Right ventricle myocardium superior (tissue), 1 donor: Measurements from ENCODE around the gene C1QA. TPM values are rescaled to one million over a fixed set of nuclear protein-coding genes. Genes with fewer than 3 reads are reported as not detected.
A peak's percentile ranks its signal among the peaks of the same experiment; 100 is the strongest.

Experiments used
- ATAC-seq: fragments of 200-7000 bp; cut with Tn5 transposase; one replicate; pipeline ENCODE4 v1.9.1; 2020; ENCODE audit warnings: mild to moderate bottlenecking; ENCODE audit not compliant: poor library complexity
- DNase-seq: peaks from one replicate; pipeline ENCODE4 v3.0.0-alpha.2; 2020
- intact Hi-C: fragments of 100-400 bp; cut with DNase I; formaldehyde crosslinking; loops from one replicate; pipeline ENCODE4 v1.11.2; 2022
- total RNA-seq: library from RNA; stranded (reverse); fragmentation: NEBNext Ultra II Directional; extraction: Animal tissue kit (Norgen Biotek cat#: 25700); gene quantifications from one replicate; pipeline ENCODE4 v1.2.1, GENCODE V29; 2021
- donor health status: DM: no; HTN: yes; CAD: no; lungs with severe emphysema.

C1QA gene
- total RNA-seq, 1 donor from 2014 or later, result 105 TPM

GRCh38 chr1:22608361-22608760 is 28.1 kb upstream of the C1QA start:
- no peak for DNase-seq
- intact Hi-C loops, result no loop called here
- ATAC-seq, result no peak

- intact Hi-C loops, result no loop called here
- no peak for ATAC-seq
- DNase-seq, result no peak
Measured at GRCh38 chr1:22609291-22609690, 27.1 kb upstream of the C1QA start.

- intact Hi-C loops, result no loop called here
- peak; percentile 63 for DNase-seq
- ATAC-seq, result peak; percentile 62
Measured at GRCh38 chr1:22611530-22611947, 24.9 kb upstream of the C1QA start.

- ATAC-seq, result no peak
- DNase-seq, result no peak
- intact Hi-C loops, result no loop called here
Measured at GRCh38 chr1:22612671-22613571, 23.5 kb upstream of the C1QA start.

- ATAC-seq (no peak), DNase-seq (no peak)
- intact Hi-C loops, result no loop called here
Measured at GRCh38 chr1:22613572-22613918, 22.9 kb upstream of the C1QA start.

GRCh38 chr1:22613951-22614350 is 22.5 kb upstream of the C1QA start:
- ATAC-seq (no peak), DNase-seq (no peak)
- intact Hi-C loops, result no loop called here

GRCh38 chr1:22615886-22616285 is 20.5 kb upstream of the C1QA start:
- intact Hi-C loops, result no loop called here
- no peak for ATAC-seq
- DNase-seq, result no peak

- ATAC-seq (no peak), DNase-seq (no peak)
- intact Hi-C loops, result no loop called here
Measured at GRCh38 chr1:22616571-22616970, 19.9 kb upstream of the C1QA start.

GRCh38 chr1:22618056-22618455 is 18.4 kb upstream of the C1QA start:
- intact Hi-C loops, result no loop called here
- ATAC-seq (no peak), DNase-seq (no peak)

GRCh38 chr1:22619252-22619651 is 17.2 kb upstream of the C1QA start:
- no peak for DNase-seq
- intact Hi-C loops, result no loop called here
- ATAC-seq, result no peak

- no peak for DNase-seq
- intact Hi-C loops, result no loop called here
- ATAC-seq, result no peak
Measured at GRCh38 chr1:22619798-22620197, 16.6 kb upstream of the C1QA start.

- ATAC-seq, result no peak
- no peak for DNase-seq
- intact Hi-C loops, result no loop called here
Measured at GRCh38 chr1:22621761-22622160, 14.7 kb upstream of the C1QA start.

GRCh38 chr1:22625262-22625925 is 11.0 kb upstream of the C1QA start:
- DNase-seq (no peak), ATAC-seq (no peak)
- intact Hi-C loops, result no loop called here

- intact Hi-C loops, result no loop called here
Measured at GRCh38 chr1:22626237-22627157, 9.9 kb upstream of the C1QA start.

GRCh38 chr1:22627331-22627730 is 9.1 kb upstream of the C1QA start:
- DNase-seq, result no peak

More at GRCh38 chr1:22626237-22627157, 9.9 kb upstream of the C1QA start:
- DNase-seq (no peak), ATAC-seq (no peak)

GRCh38 chr1:22628698-22629444 is 7.6 kb upstream of the C1QA start:
- ATAC-seq, result no peak
- intact Hi-C loops, result no loop called here
- no peak for DNase-seq

More at GRCh38 chr1:22627331-22627730, 9.1 kb upstream of the C1QA start:
- ATAC-seq, result no peak
- intact Hi-C loops, result no loop called here

GRCh38 chr1:22629886-22630285 is 6.5 kb upstream of the C1QA start:
- ATAC-seq (no peak), DNase-seq (no peak)
- intact Hi-C loops, result no loop called here

- no peak for ATAC-seq
- intact Hi-C loops, result no loop called here
- no peak for DNase-seq
Measured at GRCh38 chr1:22633697-22634463, 2.5 kb upstream of the C1QA start.
